Bronchial epithelial cell (primary cell): ENCODE data around the gene SMYD4. TPM values are rescaled to one million over a fixed set of nuclear protein-coding genes. Genes with fewer than 3 reads are reported as not detected.
"Not testable (repeated sequence)": the region's sequence is repeated elsewhere in the genome, so short reads cannot be mapped to it uniquely, and the experiment has no call there.

Source experiments
- DNase-seq: peaks from one replicate; pipeline ENCODE4 v3.0.0-alpha.2; 2010; ENCODE audit warnings: low read depth
- FAIRE-seq: peaks from 2 replicates; lab custom pipeline; 2011; peaks lifted over from hg19 to GRCh38; lab: Jason Lieb, UNC
- H3K27me3 ChIP-seq: 2 replicates; pipeline ENCODE4 v1.5.1; 2011; ENCODE audit warnings: low read length; ENCODE audit not compliant: control insufficient read depth, insufficient read depth
- H3K36me3 ChIP-seq: 2 replicates; pipeline ENCODE4 v1.5.1; 2011; ENCODE audit warnings: low read length; ENCODE audit not compliant: control insufficient read depth, insufficient read depth
- H3K4me3 ChIP-seq: 2 replicates; pipeline ENCODE4 v1.5.1; 2011; ENCODE audit warnings: mild to moderate bottlenecking, low read depth, low read length, control low read depth
- CTCF ChIP-seq: IDR thresholded peaks from 2 replicates; pipeline ENCODE4 v1.5.1; 2011; ENCODE audit warnings: mild to moderate bottlenecking, moderate library complexity, low read length, control low read depth, inconsistent platforms; ENCODE audit not compliant: insufficient read depth, severe bottlenecking
- total RNA-seq: library from RNA; depleted of rRNA; stranded (reverse); fragments of >200 nt; gene quantifications from 2 replicates; pipeline ENCODE4 v1.2.1, GENCODE V29; 2014

Gene SMYD4
- total RNA-seq, 1 donor from 2014 or later: 7.9 TPM

GRCh38 chr17:1820528-1821252, 9.0 kb downstream of the SMYD4 start:
- DNase-seq: no peak
- no peak for TF ChIP-seq CTCF
- Histone ChIP-seq H3K36me3 (no peaks in the 10 kb centered on the region), H3K27me3 (no peaks in the 10 kb centered on the region), H3K4me3 (no peak overlapping the region)
- FAIRE-seq: no peak

- no peak for TF ChIP-seq CTCF
- Histone ChIP-seq H3K27me3 (no peaks in the 10 kb centered on the region), H3K4me3 (no peak overlapping the region), H3K36me3 (peaks cover 3% of the 10 kb centered on the region)
- FAIRE-seq (no peak), DNase-seq (no peak)
These were observed 16.6 kb downstream of the SMYD4 start for GRCh38 chr17:1813088-1813487.

GRCh38 chr17:1810450-1811103, 19.1 kb downstream of the SMYD4 start:
- Histone ChIP-seq H3K4me3 (no peak overlapping the region), H3K27me3 (no peaks in the 10 kb centered on the region), H3K36me3 (peaks cover 3% of the 10 kb centered on the region)
- no peak for TF ChIP-seq CTCF
- no peak for DNase-seq
- FAIRE-seq: no peak

- H3K36me3 ChIP-seq, H3K27me3 ChIP-seq, FAIRE-seq, H3K4me3 ChIP-seq, DNase-seq: not testable (repeated sequence)
These were observed 19.9 kb downstream of the SMYD4 start for GRCh38 chr17:1809815-1810214.

GRCh38 chr17:1808644-1809043, 21.1 kb downstream of the SMYD4 start:
- FAIRE-seq (no peak), DNase-seq (no peak)
- no peak for TF ChIP-seq CTCF
- H3K36me3 ChIP-seq: peaks cover 6% of the 10 kb centered on the region
- no peaks in the 10 kb centered on the region for H3K27me3 ChIP-seq
- no peak overlapping the region for H3K4me3 ChIP-seq

- no peak overlapping the region for H3K4me3 ChIP-seq
- DNase-seq (no peak), FAIRE-seq (no peak)
- no peaks in the 10 kb centered on the region for H3K27me3 ChIP-seq
- H3K36me3 ChIP-seq: peaks cover 6% of the 10 kb centered on the region
- TF ChIP-seq CTCF: no peak
These were observed 21.8 kb downstream of the SMYD4 start for GRCh38 chr17:1807890-1808289.
